ENCODE results near the gene DDB1. TPM values are rescaled to one million over a fixed set of nuclear protein-coding genes. Genes with fewer than 3 reads are reported as not detected.

DDB1 gene
- total and polyA plus RNA-seq, 2 of the 4 experiments (the other 2 are of a cell fraction) = 221 to 412 TPM

DNA sequence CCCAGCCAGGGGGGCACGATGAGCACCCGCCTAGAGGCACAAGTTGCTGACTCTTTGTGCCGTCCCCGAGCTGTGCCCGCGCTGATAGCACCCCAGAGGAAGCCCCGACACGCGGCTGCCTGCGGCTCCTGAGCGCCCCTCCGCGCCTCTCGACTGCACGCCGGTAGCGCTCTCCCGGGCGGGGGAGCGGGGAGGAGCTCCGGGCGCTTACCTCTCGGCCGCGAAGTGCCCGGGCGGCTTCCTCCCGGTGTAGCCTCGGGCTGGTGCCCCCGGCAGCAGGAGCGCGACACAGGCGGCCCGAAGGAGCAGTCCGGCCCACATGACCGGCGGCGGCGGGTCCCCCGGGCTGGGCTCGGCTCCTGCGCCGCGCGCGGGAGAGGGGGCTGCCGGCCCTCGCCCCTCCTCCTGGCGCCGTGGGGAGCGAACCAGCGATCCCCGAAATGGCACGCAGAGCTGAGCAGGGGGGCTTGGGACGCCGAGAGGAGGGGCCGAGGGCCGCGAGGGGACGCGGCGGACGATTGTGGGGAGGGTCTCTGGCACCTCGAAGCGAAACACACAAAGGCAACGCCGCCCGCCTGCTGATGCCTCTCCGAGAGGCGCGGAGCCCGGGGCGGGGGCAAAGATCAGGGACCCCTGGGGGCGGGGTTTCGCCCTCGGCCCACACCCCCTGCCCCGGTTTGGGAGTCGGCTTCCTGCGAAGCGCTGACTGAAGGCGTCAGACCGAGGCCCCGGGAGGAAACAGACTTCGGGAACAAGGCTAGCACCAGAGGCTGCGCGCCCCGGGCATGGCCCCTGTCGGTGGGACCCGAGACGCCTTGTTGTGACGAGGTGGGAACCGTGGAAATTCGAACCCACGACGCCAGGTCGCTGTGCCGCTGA, 37.9 kb downstream of the DDB1 start, which contains the start of gene VWCE (continued):
- TF ChIP-seq, protein P1, sequence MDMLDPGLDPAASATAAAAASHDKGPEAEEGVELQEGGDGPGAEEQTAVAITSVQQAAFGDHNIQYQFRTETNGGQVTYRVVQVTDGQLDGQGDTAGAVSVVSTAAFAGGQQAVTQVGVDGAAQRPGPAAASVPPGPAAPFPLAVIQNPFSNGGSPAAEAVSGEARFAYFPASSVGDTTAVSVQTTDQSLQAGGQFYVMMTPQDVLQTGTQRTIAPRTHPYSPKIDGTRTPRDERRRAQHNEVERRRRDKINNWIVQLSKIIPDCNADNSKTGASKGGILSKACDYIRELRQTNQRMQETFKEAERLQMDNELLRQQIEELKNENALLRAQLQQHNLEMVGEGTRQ (IDR thresholded peaks at IDR 0.05; ENCODE audit: low read depth, low read length) = no peak
